Measurements from ENCODE around the gene NPC2.
"Not testable (repeated sequence)": the region's sequence is repeated elsewhere in the genome, so short reads cannot be mapped to it uniquely, and the experiment has no call there.

The NPC2 gene

GRCh38 chr14:74492776-74493342 is at the start of gene NPC2:
Gene NPC2 (minus strand): TSS chr14:74493305. CDS start chr14:74493274, 31 bp downstream.
- DNase-seq, result peak in 1 of 56 donors; percentile 57

- no peak for DNase-seq
These were observed 49.1 kb upstream of the NPC2 start for GRCh38 chr14:74542056-74542685.

DNA sequence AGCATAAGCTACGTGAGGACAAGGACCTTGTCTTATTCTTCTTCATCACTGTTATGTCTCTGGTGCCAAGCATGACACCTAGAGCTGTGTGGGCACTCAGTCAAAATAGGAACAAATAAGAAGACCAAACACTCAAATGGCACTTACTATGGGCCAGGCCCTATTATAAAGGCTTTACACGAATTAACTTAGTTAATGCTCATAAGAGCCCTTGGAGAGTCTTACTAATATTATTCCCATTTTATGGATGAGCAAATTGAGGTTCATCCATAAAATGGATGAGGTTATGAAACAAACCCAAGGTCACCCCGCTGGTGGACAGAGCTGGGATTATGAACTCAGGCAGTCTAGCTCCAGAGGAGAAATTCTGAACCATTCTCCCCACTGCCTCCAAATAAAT is 48.1 kb upstream of the NPC2 start:
- no peak for DNase-seq

- DNase-seq, result no peak
These were observed 46.4 kb upstream of the NPC2 start for GRCh38 chr14:74539503-74539902.

GRCh38 chr14:74538411-74539391 is 45.6 kb upstream of the NPC2 start:
- DNase-seq, result no peak

GRCh38 chr14:74536336-74536735 is 43.2 kb upstream of the NPC2 start:
- not testable (repeated sequence) for DNase-seq

- DNase-seq, result no peak
These were observed 42.7 kb upstream of the NPC2 start for GRCh38 chr14:74535756-74536325.

DNA sequence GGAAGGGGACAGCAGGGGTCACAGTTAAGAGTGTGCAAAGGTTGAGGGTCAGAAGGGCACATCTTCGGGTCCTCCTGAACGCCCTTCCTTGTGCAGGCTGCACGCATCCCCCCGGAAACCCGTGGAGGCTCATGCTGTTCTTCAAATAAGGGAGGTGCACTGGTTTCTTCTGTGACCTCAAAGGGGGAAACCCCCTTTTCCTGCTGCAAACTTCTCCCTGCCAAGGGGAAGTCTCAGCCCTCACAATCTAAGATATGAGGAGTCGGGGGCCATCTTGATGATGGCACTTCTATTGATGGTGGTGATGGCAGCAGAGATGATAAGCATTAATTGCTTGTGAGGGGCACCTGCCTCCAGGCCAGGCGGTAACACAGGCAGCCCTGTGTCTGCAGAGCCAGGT is 40.5 kb upstream of the NPC2 start:
- DNase-seq, result no peak

- no peak for DNase-seq
These were observed 39.1 kb upstream of the NPC2 start for GRCh38 chr14:74532246-74532645.

GRCh38 chr14:74531467-74531866 is 38.4 kb upstream of the NPC2 start:
- peak in 1 of 56 donors; percentile 19 for DNase-seq

DNA sequence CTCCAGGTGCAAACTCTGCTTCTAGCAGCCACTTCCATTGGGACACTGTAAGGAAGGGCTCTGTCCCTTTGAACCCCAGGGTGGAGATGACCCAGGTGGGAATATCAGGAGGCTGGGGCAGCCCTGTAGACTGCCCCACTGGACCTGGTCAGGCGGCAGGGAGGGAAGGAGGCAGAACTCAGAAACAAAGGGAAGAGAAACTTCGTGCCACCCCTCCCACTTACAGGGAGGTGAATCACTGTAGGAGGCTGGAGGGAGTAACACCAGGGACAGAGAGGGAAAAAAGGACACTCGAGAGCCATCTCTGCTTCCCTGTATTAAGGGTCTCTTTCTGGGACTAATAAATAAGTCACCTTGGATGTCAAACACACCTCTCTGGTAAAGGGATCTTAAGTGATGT is 37.9 kb upstream of the NPC2 start:
- DNase-seq, result no peak

- no peak for DNase-seq
These were observed 35.8 kb upstream of the NPC2 start for GRCh38 chr14:74528886-74529285.

- no peak for DNase-seq
These were observed 35.3 kb upstream of the NPC2 start for GRCh38 chr14:74528406-74528805.

DNA sequence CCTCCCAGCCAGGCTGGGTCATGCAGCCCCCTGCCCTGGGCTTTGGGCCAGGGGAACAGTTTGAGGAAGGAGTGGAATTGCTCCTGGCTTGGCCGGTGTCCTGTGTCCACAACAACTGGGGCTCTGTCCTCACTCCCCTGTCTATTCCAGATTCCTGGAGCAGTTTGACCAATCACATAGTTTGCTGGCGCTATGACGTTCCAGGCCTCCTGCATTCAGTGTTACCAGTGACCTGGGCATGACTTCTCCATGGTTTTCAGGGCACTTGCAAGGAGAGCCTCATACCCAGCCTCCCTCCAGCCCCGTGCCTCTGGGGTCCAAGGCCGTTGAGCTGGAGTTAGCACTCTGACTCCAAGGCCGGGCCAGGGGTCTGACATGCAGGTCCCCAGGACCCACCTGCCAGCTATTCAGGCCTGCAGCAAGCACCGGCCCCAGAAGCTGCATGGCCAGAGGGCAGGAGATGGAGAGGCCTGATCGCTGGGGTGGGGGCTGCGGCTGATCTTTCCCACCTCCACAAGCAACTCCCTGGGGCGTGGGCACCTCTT is 34.7 kb upstream of the NPC2 start:
- no peak for DNase-seq

DNA sequence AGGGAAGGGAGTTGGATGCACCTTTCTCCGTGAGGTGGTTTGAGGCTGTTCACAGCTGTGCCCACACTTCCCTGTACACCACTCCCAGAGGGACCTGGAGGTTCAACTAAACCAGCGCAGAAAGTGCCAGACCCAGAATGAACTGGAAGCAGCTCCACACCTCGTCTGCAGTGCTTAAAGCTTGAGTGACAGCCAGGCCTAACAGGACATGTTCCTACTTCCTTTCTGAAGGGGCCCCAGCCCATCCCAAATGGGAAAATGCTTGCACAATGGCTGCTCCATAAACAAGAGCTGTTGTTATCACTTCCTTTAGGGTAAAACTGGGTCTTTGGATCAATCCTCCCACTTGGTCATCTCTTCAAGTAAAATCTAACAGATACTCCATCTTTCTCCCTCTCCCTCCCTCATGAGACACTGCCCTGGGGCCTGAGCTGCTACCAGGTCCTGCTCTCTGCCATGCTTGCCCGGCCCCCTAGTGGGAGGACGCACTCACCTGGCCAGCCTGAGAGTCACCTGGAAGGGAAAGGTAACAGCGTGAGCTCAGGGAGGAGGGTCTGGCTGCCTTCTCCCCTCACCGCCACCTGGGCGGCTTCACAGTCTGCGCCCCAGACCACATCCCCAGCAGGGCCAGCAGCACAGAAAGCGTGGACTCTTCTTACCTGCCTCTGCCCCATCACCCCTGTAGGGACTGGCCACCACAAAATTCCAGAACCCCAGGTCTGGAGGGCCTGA is 33.9 kb upstream of the NPC2 start:
- no peak for DNase-seq

- no peak for DNase-seq
These were observed 32.3 kb upstream of the NPC2 start for GRCh38 chr14:74525361-74525851.

GRCh38 chr14:74524812-74525135 is 31.7 kb upstream of the NPC2 start:
- no peak for DNase-seq

GRCh38 chr14:74524076-74524811 is 31.1 kb upstream of the NPC2 start:
- no peak for DNase-seq

GRCh38 chr14:74522740-74523139 is 29.6 kb upstream of the NPC2 start:
- DNase-seq, result no peak

DNA sequence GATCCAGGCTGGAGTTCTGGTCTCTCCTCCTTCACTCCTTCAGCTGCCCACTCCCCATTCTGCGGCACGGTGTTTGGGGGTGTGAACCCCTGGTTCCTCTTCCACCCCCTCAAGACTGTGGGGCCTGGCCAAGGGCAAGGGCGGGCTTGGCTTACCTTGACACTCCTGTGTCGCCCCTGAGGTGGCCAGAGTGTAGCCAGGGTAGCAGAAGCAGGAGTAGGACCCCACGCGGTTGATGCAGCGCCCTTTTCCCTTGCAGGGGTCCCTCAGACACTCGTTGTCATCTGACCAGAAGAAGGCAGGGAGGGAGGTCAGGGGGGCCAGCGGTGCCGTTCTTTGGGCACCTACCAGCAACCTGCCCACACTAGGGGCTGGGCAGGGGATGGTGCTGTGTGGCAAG is 28.7 kb upstream of the NPC2 start:
- no peak for DNase-seq
